ENCODE results near the gene MUC6. TPM values are rescaled to one million over a fixed set of nuclear protein-coding genes. Genes with fewer than 3 reads are reported as not detected.

The MUC6 gene
- total and polyA plus RNA-seq, 2 donors (not counting 3 experiments of a cell fraction or from before 2014, with no cell fraction given), result not detected

- dilution Hi-C loops (cut with MboI; ENCODE audit: extremely low pct_ligation_motif_present, low sequenced_read_pairs) (no loop called here), intact Hi-C loops (cut with micrococcal nuclease) (no loop called here)
- ChIA-PET CTCF (no interaction called here), POLR2A (no interaction called here)
- no peak overlapping the region for H3K4me3 ChIP-seq (replicated peaks in 1 of 3; ENCODE audit: insufficient read depth in 1 of 3, low read depth in 1 of 3, low read length in 3 of 3)
- no peak overlapping the region for H3K9ac ChIP-seq (replicated peaks; ENCODE audit: extremely low read depth, insufficient read depth, low read length)
- H3K9me1 ChIP-seq (replicated peaks; ENCODE audit: control insufficient read depth, extremely low read depth, insufficient read depth, low read length), result no peaks in the 10 kb centered on the region
- H3K36me3 ChIP-seq (ENCODE audit: control insufficient read depth in 2 of 2, extremely low read depth in 1 of 2, insufficient read depth in 2 of 2, low read length in 2 of 2), result no peaks in the 10 kb centered on the region
- DNase-seq (ENCODE audit: low read depth, low spot score) (no peak), FAIRE-seq (no peak)
- peaks cover 9% of the 10 kb centered on the region for H3K4me1 ChIP-seq (ENCODE audit: control insufficient read depth, extremely low read depth, insufficient read depth, low read length)
- TF ChIP-seq POLR2A (IDR thresholded peaks at IDR 0.05; ENCODE audit: low read depth, low read length) (no peak), POLR2AphosphoS5 (IDR thresholded peaks at IDR 0.05; ENCODE audit: insufficient read depth, low read depth, low read length) (no peak), CTCF (IDR thresholded peaks at IDR 0.05; ENCODE audit: extremely low read depth in 1 of 2, insufficient read depth in 1 of 2, low read depth in 1 of 2, low read length in 2 of 2) (no peak), FOS (IDR thresholded peaks at IDR 0.05; ENCODE audit: borderline replicate concordance, insufficient read depth, low read length) (no peak), GATA2 (IDR thresholded peaks at IDR 0.05; ENCODE audit: insufficient read depth, insufficient read length, low read depth, low read length) (no peak), MAX (IDR thresholded peaks at IDR 0.05; ENCODE audit: insufficient read depth, insufficient read length) (no peak), JUN (IDR thresholded peaks at IDR 0.05; ENCODE audit: borderline replicate concordance, insufficient read depth, insufficient read length, low read depth) (no peak), EZH2 (IDR thresholded peaks at IDR 0.05; ENCODE audit: borderline replicate concordance, low read depth, low read length, severe bottlenecking) (no peak), MYC (IDR thresholded peaks at IDR 0.05; ENCODE audit: low read depth, low read length) (no peak)
- no peak overlapping the region for H3K27ac ChIP-seq (ENCODE audit: insufficient read depth, low read depth, low read length)
- no TSS peak for BruUV-seq (replicated peaks)
- no peaks in the 10 kb centered on the region for H3K9me3 ChIP-seq (replicated peaks; ENCODE audit: control insufficient read depth, insufficient read depth, low read length)
- no peaks in the 10 kb centered on the region for H3K79me2 ChIP-seq (ENCODE audit: control insufficient read depth, insufficient read depth, low read length)
- no peak overlapping the region for H2AFZ ChIP-seq (ENCODE audit: low read depth, low read length)
- H4K20me1 ChIP-seq (replicated peaks; ENCODE audit: control insufficient read depth, extremely low read depth, insufficient read depth, low read length), result no peaks in the 10 kb centered on the region
- no peak overlapping the region for H3K4me2 ChIP-seq (ENCODE audit: insufficient read depth, low read length)
- H3K27me3 ChIP-seq (ENCODE audit: control insufficient read depth in 2 of 2, insufficient read depth in 2 of 2, low read length in 2 of 2), result no peaks in the 10 kb centered on the region
Observed at GRCh38 chr11:1077417-1078119, 41.0 kb upstream of the MUC6 start.
